HG02943 (cell line): Measurements from ENCODE around the gene EOMES.

Experiments used
- ATAC-seq: cut with Tn5 transposase; IDR thresholded peaks from one replicate; pipeline ENCODE4 v1.9.1; 2021; ENCODE audit warnings: mild to moderate bottlenecking, low read depth, moderate library complexity; ENCODE audit not compliant: unreplicated experiment

Gene EOMES

DNA sequence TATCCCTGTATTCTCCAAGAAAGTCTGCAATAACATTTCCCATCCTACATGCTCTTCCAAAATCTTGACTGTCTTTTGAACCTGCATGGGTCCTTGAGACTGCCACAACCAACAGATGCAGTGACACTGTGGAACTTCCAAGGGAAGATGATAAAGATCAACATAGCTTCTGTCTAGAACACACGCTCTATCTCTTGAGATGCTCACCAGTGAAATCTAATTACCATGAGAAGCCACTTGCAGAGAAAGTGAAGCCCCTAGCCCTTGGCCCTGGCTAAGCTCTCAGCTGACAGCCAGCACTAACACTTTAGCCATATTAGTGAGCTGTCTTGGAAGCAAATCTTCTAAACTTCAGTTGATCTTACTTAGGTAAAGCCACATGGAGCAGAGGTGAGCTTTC lies 36.6 kb downstream of the EOMES start:
- ATAC-seq: no peak

DNA sequence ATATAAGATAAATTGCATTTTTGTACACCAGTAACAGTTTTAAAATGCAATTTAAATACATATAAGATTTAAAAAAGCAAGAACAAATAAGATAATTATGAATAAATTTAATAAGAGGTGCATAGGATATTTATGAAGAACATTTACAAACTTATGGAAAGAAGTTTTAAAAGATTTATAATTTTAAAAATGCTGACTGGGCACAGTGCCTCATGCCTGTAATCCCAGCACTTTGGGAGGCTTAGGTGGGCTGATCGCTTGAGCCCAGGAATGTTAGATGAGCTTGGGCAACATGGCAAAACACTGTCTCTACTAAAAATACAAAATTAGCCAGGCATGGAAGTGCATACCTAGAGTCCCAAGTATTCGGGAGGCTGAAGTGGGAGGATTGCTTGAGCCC lies 37.8 kb downstream of the EOMES start:
- no peak for ATAC-seq

DNA sequence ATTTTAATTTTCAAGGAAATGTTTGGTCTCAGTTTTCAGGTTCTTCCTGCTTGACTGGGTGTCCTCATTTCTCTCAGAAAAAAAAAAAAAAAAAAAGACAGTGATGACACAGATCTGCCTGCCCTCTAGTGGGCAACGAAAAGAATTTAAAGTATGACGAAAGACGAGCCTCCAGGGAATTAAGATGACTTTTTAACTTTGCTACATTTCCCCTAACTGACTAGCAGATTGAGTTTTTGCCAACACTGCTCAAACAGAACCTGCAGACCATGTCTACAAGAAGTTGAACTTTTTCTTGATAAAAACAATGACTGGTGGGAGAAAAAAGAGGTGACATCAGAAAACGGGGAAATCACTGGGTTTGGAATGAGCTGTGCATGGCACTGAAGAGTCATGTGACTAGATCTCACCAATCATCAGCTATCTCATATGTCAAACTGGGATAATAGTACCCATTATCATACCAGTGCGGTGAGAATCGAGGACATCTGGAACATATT lies 40.8 kb downstream of the EOMES start:
- peak; percentile 53 for ATAC-seq

DNA sequence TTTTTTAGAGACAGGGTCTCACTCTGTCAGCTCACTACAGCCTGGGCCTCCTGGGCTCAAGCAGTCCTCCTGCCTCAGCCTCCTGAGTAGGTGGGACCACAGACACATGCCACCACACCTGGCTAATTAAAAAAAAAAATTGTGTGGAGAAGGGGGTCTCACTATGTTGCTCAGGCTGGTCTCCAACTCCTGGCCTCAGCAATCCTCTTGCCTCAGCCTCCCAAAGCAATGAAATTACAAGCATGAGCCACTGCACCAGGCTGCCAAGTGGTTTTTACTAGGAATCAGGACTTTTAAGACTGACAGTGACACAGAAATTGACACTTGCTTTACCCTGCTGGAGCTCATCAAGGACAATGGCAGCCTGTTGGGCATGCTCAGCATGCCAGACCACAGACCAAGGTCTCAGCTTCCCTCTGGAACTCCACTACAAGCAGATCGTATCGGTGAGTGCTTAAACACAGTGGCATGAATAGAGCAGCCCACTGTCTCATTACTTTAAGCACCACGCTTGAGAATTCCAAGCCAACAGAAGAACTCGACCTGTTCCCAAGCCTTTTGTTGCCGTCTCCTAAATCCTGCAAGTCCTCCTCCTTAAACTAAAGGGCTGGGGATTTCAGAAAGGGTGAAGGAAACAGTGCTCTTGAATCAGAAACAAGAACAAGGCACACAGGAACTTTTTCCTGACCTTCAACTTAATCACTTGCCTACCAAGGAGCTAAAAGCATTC lies 41.4 kb downstream of the EOMES start:
- ATAC-seq: no peak

DNA sequence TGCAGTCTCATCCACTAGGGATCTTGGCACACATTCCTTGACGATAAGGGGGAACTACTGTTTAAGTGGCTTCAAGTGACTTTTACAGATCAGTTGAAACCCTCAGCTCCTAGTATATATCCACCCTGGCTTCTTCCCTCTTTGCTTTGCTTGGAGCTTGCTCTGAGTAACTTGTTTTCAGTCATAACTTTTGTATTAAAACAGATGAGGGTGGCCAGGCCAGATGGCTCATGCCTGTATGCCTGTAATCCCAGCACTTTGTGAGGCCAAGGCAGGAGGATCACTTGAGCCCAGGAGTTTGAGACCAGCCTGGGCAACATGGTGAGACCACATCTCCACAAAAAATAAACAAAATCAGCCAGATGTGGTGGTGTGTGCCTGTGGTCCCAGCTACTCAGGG lies 42.4 kb downstream of the EOMES start:
- ATAC-seq: no peak

DNA sequence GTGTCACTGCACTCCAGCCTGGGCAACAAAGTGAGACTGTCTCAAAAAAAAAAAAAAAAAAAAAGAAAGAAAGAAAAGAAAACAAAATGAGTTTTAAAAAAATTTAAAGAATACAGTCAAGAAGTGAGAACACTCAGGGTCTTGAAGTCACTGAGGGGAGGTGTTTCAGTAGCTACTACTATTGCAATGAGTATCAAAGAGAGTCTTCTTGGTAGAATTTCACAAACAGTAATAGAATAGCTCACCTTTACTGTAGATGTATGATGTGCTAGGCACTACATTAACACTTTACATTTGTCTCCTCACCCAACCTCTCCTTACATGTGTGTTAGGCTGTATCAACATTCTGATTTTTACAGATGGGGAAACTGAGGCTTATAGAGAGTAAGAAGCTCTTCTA lies 43.9 kb downstream of the EOMES start:
- no peak for ATAC-seq

DNA sequence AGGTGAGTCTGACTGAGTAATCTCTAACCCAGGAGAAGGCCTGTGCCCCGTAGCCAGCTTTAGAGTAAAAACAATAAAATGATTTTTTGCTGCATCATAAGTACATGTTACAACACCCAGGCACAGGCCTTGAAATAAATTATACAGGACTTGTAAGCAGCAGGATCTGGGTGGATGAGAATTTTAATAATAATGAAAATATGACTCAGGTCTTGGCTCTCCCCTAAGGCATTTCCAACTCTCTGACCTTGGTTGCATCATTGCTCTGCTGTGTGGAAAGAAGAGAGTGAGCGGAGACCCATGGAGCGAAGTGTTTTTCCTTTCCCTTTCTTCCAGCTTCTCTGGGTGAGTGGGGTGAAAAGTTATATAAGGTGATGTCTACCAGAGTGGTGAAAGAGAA lies 44.6 kb downstream of the EOMES start:
- ATAC-seq: no peak

DNA sequence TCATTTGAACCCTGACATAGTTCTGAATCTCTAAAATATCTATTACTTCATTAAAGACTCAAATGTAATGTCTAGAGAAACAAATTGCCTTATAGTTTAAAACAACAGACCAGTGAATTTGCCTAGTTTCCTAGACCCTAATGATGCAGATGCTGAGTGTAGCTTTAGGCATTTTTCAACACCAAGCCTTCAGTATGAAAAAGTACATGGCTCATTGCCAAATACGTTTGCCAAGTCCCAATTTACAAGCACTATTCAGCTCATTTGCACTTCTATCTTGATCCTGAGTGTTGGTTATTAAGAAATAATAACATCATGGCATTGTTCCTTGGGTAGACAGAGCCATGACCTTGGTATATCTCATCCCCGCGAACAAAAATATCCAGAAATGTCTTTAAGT lies 46.8 kb downstream of the EOMES start:
- no peak for ATAC-seq

DNA sequence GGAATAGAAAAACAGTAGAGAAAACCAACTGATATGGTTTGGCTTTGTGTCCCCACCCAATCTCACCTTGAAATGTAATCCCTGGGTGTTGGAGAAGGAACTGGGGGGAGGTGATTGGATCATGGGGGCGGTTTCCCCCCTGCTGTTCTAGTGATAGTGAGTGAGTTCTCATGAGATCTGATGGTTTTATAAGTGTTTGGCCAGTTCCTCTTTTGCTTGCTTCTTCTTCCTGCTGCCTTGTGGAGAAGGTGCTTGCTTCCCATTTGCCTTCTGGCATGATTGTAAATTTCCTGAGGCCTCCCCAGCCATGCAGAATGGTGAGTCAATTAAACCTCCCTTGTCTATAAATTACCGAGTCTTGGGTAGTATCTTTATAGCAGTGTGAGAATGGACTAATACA lies 48.4 kb downstream of the EOMES start:
- no peak for ATAC-seq

DNA sequence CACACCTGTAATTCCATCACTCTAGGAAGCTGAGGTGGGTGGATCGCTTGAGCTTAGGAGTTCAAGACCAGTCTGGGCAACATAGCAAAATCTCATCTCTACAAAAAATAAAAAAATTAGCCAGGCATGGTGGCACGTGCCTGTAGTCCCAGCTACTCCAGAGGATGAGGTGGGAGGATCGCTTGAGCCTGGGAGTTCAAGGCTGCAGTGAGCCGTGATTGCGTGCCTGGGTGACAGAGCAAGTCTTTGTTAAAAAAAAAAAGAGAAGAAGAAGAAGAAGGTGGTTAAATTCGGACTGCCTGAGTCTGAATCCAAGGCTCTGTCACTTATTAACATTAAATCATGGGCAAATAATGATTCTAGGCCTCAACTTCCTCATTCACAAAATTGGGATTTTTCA lies 51.0 kb downstream of the EOMES start:
- ATAC-seq: no peak

DNA sequence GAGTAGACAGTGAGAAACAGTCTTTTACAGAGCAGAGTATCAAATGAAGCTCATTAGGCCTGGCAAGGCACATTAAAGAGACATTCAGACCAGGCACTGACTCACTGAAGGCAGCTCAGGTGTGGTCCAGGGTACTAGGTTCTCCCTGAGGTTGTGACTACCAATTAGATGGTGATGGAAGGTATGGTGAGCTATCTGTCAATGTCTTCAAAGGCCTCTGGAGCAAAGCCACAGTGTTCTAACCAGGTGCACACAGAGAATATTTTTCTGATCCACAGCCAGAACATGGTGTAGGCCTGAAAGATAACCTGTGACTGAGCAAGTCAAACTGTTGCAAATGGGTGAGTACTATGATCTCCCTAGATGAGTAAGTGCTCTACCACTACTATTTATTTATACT lies 51.5 kb downstream of the EOMES start:
- no peak for ATAC-seq

DNA sequence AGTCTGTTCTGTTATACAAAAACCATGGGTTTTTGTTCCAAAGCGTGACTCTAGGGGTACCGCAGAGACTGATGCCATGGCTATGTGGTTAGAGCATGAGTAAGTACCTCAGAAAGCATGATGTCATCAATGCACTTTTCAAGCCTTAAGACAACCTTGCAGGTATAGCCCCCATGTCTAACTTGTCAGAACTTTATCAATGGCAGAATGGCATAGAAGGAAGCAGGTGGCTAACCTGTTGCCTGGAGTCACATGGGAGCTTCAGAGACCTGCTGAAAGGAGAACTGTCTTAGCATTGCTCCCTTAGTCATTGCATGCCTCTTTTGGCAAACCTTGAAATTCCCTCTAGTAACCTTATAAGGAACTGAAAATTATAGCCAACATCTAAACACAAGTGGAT lies 52.5 kb downstream of the EOMES start:
- no peak for ATAC-seq

DNA sequence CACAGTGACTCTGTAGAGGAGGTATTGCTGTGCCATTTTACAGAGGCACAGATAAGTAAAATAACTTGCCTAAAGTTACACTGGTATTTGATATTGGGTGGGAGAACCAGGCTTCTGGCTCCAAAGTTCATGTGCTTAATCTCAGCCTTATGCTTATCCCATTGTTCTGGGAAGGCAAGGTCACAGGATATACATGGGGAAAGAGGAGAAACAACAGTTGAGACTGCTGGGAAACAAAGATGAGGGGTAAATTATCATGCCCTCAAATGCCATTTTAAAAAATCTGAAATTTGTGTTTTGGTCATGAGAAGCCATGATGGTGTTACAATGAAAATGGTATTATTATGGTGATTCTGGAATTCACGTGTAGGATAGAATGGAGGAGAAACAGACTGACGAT lies 54.4 kb downstream of the EOMES start:
- ATAC-seq: no peak

DNA sequence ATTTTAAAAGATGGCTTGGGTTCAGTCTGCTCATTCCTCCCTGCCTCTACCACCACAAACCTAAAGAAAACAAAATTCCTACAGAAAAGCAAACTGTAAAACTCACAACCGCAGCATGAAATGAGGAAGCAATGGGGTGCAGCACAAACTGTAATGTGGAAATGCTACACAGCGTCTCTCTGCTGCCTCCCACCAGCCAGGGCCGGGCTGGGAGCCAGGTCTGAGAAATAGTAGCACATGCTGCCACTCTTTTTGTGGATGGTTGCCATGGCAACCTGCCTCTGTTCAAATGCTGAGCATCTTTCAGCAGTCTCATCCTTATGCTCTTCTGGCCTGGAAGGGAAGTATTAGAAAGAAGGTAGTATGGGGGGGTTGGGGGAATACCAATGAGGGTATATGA lies 55.4 kb downstream of the EOMES start:
- no peak for ATAC-seq

DNA sequence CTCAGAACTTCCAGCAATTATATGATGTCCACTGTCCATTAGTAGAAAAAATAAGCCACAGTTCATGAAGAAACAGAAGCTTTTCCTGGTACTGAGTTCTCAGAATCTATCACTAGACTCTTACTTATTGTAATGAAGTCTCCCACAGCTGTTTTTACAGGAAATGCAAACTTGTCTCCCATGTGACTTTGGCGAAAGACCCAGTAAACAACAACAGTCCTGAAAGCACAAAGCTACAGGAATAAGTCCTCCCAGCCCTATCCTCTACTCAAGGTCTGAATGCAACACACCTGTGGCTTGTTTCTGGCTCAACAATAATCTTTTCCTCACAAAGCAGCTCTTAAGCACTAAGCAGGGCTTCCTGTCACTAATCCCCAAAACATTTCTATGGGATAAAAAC lies 55.9 kb downstream of the EOMES start:
- ATAC-seq: peak; percentile 52
